HEK293T (cell line): ENCODE data around the gene FAM237B.

ENCODE experiments used
- L3MBTL2 ChIP-seq: fragments of 450-650 bp; conservative IDR thresholded peaks from 2 replicates; pipeline ENCODE4 v1.6.1; 2016; ENCODE audit warnings: mild to moderate bottlenecking
- SP1 ChIP-seq: fragments of 450-650 bp; IDR thresholded peaks from 2 replicates; pipeline ENCODE4 v1.6.1; 2017
- SUZ12 ChIP-seq: fragments of 450-650 bp; IDR thresholded peaks from 2 replicates; pipeline ENCODE4 v1.6.1; 2016; ENCODE audit warnings: mild to moderate bottlenecking
- TARDBP ChIP-seq: fragments of 450-650 bp; IDR thresholded peaks from 2 replicates; pipeline ENCODE4 v1.6.1; 2016

DNA sequence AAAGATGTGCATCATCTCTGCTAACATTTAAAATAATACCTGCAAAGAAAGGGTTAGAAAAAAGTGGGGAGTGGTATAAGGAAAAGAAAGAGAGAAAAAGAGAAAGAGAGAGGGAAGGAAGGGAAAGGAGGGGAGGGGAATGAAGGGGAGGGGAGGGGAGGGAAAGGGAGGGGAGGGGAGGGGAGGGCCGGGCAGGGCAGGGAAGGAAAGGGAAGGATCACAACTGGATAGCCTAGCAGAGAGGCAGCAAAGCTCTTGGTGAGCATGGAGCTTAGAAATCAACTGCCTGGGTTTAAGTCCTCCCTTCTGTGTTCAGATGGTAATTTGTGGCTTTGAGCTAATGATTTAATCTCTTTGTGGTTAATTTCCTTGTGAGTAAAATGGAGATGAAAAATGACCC, 5.4 kb upstream of the FAM237B start:
- no peak for TF ChIP-seq SUZ12
- TF ChIP-seq SP1, result no peak
- TF ChIP-seq L3MBTL2, result no peak
- no peak for TF ChIP-seq TARDBP
